Measurements from ENCODE around the gene EIF1. TPM values are rescaled to one million over a fixed set of nuclear protein-coding genes. Genes with fewer than 3 reads are reported as not detected.
"Not testable (repeated sequence)": the region's sequence is repeated elsewhere in the genome, so short reads cannot be mapped to it uniquely, and the experiment has no call there.

Gene EIF1
- total RNA-seq, 1 donor from 2014 or later, result 785 TPM

DNA sequence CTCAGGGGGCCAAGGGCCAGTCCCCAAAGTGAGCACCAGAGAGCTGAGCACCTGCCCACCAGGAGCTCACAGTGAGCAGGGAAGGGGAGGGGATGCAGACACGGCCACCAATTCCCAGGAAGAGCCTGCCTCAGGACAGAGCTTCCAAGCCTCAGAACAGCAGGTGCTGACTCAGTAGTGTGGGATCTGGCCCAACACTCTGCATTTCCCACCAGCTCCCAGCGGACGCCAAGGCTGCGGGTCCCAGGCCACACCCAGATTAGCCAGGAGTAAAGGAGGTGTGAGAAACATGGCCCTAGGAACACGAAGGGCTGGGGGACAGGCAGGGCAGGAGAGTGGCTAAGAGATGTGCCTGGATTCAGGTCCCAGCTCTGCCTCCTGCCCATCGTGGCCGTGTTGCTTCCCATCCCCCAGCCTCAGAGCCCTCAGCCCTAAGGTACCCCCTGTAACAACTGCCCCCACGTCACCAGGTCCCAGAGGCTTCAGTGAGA lies 28.4 kb upstream of the EIF1 start:
- no peak overlapping the region for H3K27ac Mint-ChIP-seq
- no peaks in the 10 kb centered on the region for H3K36me3 Mint-ChIP-seq (ENCODE audit: low read depth)
- intact Hi-C loops (cut with micrococcal nuclease), result loop anchor here (5.0 kb wide), 2 partner anchors 173 to 858 kb away; partner anchors contain the start of gene KRT36
- peaks cover 7% of the 10 kb centered on the region for H3K27me3 Mint-ChIP-seq (ENCODE audit: low read depth)
- H3K4me1 Mint-ChIP-seq (ENCODE audit: low read depth), result peaks cover 8% of the 10 kb centered on the region
- no peak for DNase-seq (ENCODE audit: low spot score)
- H3K9me3 Mint-ChIP-seq, result no peaks in the 10 kb centered on the region
- no peak overlapping the region for H3K4me3 Mint-ChIP-seq (ENCODE audit: low read depth)

DNA sequence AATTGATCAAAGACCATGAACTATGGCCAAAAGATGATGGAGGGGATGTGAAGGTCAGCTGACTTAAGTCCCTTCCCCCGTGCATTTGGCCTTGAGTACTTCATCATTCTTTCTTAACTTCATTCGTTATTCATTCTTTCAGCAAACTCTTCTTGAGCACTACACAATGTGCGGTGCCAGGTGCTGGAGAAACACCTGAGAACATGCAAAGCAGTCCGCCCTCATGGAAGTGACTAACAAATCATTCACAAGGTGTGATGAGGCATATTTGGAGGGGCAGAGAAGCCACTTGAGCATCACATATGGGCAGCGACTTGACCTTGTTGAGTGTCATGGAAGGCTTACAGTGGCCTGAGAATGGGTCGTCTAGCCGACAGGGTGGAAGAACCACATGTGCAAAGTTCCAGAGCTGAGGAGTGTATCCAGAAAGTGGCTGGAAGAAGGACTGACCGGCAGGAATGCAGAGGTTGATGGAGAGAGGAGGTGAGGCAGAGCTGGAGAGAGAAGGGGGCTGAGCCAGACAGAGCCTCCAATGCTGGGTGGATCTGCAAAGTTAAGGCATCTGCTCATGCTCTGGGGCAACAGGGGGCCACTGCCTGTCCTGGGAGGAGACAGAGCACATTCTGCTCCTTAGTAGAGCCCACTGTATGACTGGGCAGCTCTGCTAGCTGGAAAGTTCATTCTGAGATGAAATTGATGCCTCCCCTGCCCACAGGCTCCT lies 25.1 kb upstream of the EIF1 start:
- no peak for DNase-seq (ENCODE audit: low spot score)
- Mint-ChIP-seq H3K36me3 (ENCODE audit: low read depth) (no peaks in the 10 kb centered on the region), H3K4me1 (ENCODE audit: low read depth) (peaks cover 30% of the 10 kb centered on the region), H3K27ac (peak overlapping the region; percentile 44), H3K27me3 (ENCODE audit: low read depth) (peaks cover 7% of the 10 kb centered on the region), H3K9me3 (no peaks in the 10 kb centered on the region), H3K4me3 (ENCODE audit: low read depth) (no peak overlapping the region)
- intact Hi-C loops (cut with micrococcal nuclease), result loop anchor here (2.0 to 5.0 kb wide), 3 partner anchors 115 to 861 kb away; partner anchors contain the start of gene KRT36

DNA sequence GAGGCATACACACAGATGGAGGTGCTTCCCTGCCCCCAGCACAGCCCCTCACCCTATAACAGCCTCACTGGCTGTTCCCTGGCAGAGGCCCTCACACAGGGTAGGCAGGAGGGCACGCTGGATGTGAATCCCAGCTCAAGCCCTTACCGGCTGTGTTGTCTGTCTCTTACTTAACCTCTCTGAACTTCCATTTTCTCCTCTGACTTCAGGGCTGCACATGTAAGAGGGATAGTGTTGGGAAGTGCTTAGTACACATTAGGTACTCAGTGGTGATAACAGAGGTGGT lies 24.6 kb upstream of the EIF1 start:
- peaks cover 33% of the 10 kb centered on the region for H3K4me1 Mint-ChIP-seq (ENCODE audit: low read depth)
- intact Hi-C loops (cut with micrococcal nuclease), result loop anchor here (5.0 kb wide), 2 partner anchors 177 to 862 kb away; partner anchors contain the start of gene KRT36
- no peak overlapping the region for H3K27ac Mint-ChIP-seq
- H3K27me3 Mint-ChIP-seq (ENCODE audit: low read depth), result peaks cover 7% of the 10 kb centered on the region
- no peak for DNase-seq (ENCODE audit: low spot score)
- no peak overlapping the region for H3K4me3 Mint-ChIP-seq (ENCODE audit: low read depth)
- no peaks in the 10 kb centered on the region for H3K36me3 Mint-ChIP-seq (ENCODE audit: low read depth)
- no peaks in the 10 kb centered on the region for H3K9me3 Mint-ChIP-seq

DNA sequence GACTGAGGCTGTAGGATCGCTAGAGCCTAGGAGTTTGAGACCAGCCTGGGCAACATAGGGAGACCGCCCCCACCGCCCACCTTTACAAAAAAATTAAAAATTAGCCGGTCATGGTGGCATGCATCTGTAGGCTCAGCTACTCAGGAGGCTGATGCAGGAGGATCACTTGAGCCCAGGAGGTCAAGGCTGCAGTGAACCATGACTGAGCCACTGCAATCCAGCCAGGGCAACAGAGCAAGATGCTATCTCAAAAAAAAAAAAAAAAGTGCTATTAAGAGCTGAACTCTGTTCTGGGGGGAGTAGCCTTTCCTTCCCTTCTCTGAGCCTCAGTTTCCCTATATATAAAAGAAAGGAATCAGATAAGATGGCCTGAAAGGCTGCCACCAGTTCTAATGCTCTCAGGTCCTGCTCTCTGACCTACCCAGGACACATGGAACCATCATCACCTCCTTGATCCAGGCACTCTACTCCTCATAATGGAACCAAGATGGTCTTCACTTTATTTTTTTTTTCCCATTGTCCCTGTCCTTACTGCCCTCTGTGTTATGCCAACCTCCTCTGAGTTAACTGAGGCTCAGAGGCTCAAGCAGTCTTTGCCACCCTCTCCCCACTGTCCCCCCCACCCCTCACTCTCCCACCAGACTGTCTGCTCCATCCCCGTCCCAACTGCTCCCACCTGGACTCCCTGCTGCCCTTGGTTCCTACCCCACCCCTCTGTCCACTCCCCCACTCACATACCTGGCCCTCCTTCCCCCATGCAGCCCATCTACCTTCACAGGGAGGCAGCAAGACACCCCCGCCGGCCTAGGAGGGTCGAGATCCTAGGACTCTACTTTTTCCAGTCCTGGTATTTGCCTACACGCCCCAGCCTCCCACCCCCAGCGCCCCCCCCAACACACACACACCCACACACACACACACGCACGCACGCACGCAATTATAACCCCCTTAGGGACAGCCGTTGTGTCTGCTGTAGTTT lies 23.8 kb upstream of the EIF1 start:
- H3K4me1 Mint-ChIP-seq (ENCODE audit: low read depth), result peaks cover 40% of the 10 kb centered on the region
- intact Hi-C loops (cut with micrococcal nuclease), result loop anchor here (5.0 kb wide), 3 partner anchors 178 to 863 kb away; partner anchors contain the start of gene KRT36
- H3K36me3 Mint-ChIP-seq (ENCODE audit: low read depth), result no peaks in the 10 kb centered on the region
- peaks cover 7% of the 10 kb centered on the region for H3K27me3 Mint-ChIP-seq (ENCODE audit: low read depth)
- peak overlapping the region; percentile 80 for H3K27ac Mint-ChIP-seq
- H3K9me3 Mint-ChIP-seq, result no peaks in the 10 kb centered on the region
- DNase-seq (ENCODE audit: low spot score), result no peak
- H3K4me3 Mint-ChIP-seq (ENCODE audit: low read depth), result peak overlapping the region; percentile 78

DNA sequence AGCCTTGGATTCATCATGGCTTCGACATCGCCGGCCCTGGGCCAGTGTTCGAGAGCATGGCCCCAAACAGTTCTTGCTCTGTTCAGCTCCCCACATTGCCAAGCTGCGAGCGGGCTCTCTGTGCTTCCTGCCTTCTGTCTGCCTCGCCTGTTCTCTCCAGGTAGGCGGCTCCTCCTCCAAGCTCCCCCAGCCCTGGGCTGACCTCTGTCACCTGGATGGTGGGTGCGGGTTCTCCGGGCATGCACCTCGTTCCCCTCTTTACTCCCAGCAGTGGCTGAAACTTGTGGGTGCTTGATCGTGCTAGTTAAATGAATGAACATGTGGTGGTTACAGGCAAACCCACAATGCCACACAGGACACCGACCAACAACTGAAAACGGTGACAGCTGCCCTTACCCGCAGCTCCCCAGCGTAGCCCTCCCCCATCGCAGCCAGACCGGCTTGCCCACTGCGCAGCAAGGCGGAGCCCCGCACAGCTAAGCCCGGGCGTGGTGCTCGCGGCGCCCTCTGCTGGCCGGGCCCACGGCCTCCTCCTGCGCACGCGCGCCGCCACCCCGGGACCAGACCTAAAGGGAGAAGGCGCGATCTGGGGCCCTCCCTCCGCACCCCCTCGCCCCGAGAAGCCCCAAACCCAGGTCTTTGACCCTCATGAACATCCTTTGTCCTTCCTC lies 23.0 kb upstream of the EIF1 start:
- intact Hi-C loops (cut with micrococcal nuclease), result loop anchor here (1.0 to 5.0 kb wide), 4 partner anchors 23 to 848 kb away; partner anchors contain the start of gene EIF1
- DNase-seq (ENCODE audit: low spot score), result peak; percentile 87
- peak overlapping the region; percentile 97 for H3K27ac Mint-ChIP-seq
- peak overlapping the region; percentile 78 for H3K4me3 Mint-ChIP-seq (ENCODE audit: low read depth)
- no peaks in the 10 kb centered on the region for H3K36me3 Mint-ChIP-seq (ENCODE audit: low read depth)
- H3K9me3 Mint-ChIP-seq, result no peaks in the 10 kb centered on the region
- H3K27me3 Mint-ChIP-seq (ENCODE audit: low read depth), result peaks cover 7% of the 10 kb centered on the region
- H3K4me1 Mint-ChIP-seq (ENCODE audit: low read depth), result peaks cover 46% of the 10 kb centered on the region

DNA sequence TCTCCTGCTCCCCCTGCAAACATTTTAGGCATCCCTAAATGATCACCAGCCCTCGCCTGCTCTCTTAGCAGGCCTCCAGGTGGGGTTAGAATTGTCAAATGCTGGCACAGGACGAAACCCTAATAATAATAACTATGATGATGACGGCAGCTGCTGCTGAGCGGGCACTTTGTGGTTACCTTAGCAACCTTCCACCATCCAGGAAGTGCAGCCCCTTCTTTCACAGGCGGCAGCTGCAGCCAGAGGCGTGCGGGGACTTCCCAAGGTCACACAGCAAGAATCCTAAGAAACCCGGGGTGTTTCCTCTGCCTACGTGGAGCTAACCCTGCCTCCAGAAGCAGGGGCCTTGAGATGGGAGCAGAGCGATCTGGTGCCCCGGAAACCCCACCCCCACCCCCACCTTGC lies 22.4 kb upstream of the EIF1 start:
- Mint-ChIP-seq H3K4me1 (ENCODE audit: low read depth) (peaks cover 48% of the 10 kb centered on the region), H3K9me3 (no peaks in the 10 kb centered on the region), H3K36me3 (ENCODE audit: low read depth) (no peaks in the 10 kb centered on the region), H3K27me3 (ENCODE audit: low read depth) (peaks cover 7% of the 10 kb centered on the region), H3K4me3 (ENCODE audit: low read depth) (peak overlapping the region; percentile 78), H3K27ac (peak overlapping the region; percentile 97)
- peak; percentile 53 for DNase-seq (ENCODE audit: low spot score)
- intact Hi-C loops (cut with micrococcal nuclease), result loop anchor here (1.0 to 5.0 kb wide), 4 partner anchors 22 to 849 kb away; partner anchors contain the start of gene EIF1

DNA sequence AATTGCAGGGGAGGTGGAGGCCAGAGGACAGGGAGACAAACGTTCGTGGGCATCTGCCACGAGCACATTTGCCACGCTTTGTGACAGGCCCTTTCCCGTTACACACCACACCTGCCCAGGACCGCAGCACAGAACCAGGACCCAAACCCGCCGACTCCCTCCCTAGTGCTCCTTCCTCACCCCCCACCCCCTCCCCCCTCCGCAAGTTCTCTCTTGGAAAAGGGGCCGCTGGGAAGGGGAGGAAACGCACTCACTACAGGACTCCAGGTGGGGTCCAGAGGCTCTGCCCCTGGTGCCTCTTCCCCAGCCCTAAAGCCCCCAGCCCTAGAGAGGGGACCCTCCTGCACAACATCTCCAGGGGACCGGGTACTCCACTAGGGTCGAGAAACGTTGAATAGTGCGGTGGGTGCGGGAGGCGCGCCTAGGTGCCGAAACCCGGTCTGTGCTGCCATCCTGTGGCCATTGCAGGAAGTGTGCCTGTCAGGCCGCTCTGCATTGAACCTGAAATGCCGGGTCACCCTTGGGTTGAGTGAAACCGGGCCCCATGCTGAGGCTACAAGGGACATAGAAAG lies 21.9 kb upstream of the EIF1 start:
- H3K9me3 Mint-ChIP-seq, result no peaks in the 10 kb centered on the region
- no peaks in the 10 kb centered on the region for H3K36me3 Mint-ChIP-seq (ENCODE audit: low read depth)
- peak overlapping the region; percentile 97 for H3K27ac Mint-ChIP-seq
- peak overlapping the region; percentile 78 for H3K4me3 Mint-ChIP-seq (ENCODE audit: low read depth)
- peaks cover 50% of the 10 kb centered on the region for H3K4me1 Mint-ChIP-seq (ENCODE audit: low read depth)
- peak; percentile 78 for DNase-seq (ENCODE audit: low spot score)
- intact Hi-C loops (cut with micrococcal nuclease), result loop anchor here (1.0 to 5.0 kb wide), 5 partner anchors 13 to 849 kb away; partner anchors contain the start of gene EIF1
- peaks cover 7% of the 10 kb centered on the region for H3K27me3 Mint-ChIP-seq (ENCODE audit: low read depth)

DNA sequence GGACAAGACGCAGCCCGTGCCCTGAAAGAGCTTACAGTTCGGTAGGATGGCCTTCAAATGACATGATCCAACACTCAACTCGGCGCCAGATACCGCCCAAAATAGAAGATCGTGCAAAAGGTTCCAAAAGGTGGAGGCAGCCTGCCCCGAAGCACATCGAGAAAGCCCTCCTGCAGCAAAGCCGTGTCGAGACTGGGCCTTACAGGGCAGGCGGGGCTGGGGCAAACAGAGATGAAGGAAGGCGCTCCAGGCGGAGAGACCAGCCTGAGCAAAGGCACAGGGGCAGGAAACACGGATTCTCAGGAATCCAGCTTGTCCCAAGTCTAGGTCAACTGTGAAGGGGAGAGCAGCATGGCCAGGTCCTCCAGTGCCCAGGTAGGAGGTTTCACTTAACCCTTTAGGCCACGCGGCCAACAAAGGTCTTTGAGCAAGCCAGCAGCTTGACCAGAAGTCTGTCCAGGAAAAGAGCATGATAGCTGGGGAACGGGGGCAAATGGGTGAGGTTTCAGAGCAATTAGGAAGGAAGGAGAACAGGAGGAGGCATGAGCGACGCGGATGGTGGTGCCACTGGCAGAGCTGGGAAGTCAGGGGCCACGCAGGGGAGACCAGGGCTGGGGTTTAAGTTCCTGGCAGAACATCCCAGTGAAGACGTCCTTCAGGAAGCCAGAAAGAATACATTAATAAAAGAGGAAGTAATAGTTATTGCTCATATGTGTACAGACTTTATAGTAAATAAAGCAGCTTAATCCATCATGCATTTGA lies 21.2 kb upstream of the EIF1 start:
- Mint-ChIP-seq H3K27ac (peak overlapping the region; percentile 97), H3K9me3 (no peaks in the 10 kb centered on the region), H3K4me3 (ENCODE audit: low read depth) (peak overlapping the region; percentile 78), H3K36me3 (ENCODE audit: low read depth) (no peaks in the 10 kb centered on the region), H3K27me3 (ENCODE audit: low read depth) (peaks cover 7% of the 10 kb centered on the region), H3K4me1 (ENCODE audit: low read depth) (peaks cover 52% of the 10 kb centered on the region)
- no peak for DNase-seq (ENCODE audit: low spot score)
- intact Hi-C loops (cut with micrococcal nuclease), result loop anchor here (1.0 to 5.0 kb wide), 4 partner anchors 12 to 850 kb away; no protein-coding TSS in a partner anchor

DNA sequence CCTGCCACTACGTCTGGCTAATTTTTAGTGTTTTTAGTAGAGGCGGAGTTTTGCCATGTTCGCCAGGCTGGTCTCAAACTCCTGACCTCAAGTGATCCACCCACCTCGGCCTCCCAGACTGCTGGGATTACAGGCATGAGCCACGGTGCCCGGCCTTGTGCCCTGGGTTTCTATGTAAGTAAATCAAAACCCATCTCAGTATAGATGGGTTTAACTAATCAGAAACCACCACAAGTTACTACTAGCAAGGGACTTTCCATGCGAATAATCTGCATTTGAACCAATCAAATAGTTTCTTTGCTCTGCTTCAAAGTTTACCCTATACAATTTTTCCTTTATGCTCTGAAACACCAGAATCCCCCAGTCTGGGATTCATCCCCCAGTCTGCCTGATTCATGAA lies 16.5 kb upstream of the EIF1 start:
- H3K4me1 Mint-ChIP-seq (ENCODE audit: low read depth), result peaks cover 49% of the 10 kb centered on the region
- intact Hi-C loops (cut with micrococcal nuclease), result no loop called here
- H3K9me3 Mint-ChIP-seq, result no peaks in the 10 kb centered on the region
- DNase-seq (ENCODE audit: low spot score), result no peak
- no peak overlapping the region for H3K4me3 Mint-ChIP-seq (ENCODE audit: low read depth)
- H3K27ac Mint-ChIP-seq, result peak overlapping the region; percentile 50
- peaks cover 3% of the 10 kb centered on the region for H3K36me3 Mint-ChIP-seq (ENCODE audit: low read depth)
- no peaks in the 10 kb centered on the region for H3K27me3 Mint-ChIP-seq (ENCODE audit: low read depth)

DNA sequence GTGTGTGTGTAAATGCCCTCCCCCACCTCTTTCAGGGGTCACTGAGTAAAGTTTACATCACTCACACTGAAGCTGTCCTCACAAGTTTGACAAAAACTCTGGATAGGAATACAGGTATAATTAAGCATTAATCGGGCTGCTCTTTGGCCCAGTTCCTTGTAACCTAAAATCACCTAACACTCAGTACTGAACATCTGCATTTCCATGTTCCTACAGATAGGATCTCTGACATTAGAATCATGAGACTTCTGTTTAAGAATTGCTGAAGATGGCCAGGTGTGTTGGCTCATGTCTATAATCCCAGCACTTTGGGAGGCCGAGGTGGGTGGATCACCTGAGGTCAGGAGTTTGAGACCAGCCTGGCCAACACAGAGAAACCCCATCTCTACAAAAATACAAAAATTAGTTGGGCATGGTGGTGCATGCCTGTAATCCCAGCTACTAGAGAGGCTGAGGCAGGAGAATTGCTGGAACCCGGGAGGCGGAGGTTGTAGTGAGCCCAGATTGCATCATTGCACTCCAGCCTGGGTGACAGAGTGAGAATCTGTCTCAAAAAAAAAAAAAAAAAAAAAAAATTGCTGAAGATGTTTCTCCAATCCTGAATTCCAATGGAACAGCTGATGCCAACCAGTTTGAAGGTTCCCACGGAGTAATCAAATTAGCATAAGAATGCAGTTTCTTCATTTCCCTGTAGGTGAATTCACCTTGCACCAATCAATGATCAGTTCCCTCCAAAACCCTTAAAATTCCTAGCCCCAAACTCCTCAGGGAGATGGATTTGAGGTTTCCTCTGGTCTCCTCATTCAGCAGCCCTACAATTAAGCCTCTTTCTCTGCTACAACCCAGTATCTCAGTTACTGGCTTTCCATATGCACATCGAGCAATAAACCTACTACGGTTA lies 13.3 kb upstream of the EIF1 start:
- H3K27me3 Mint-ChIP-seq (ENCODE audit: low read depth); intact Hi-C loops (cut with micrococcal nuclease); H3K4me3 Mint-ChIP-seq (ENCODE audit: low read depth); H3K36me3 Mint-ChIP-seq (ENCODE audit: low read depth); H3K27ac Mint-ChIP-seq; DNase-seq (ENCODE audit: low spot score); H3K9me3 Mint-ChIP-seq: not testable (repeated sequence)
- H3K4me1 Mint-ChIP-seq (ENCODE audit: low read depth), result peaks cover 53% of the 10 kb centered on the region

DNA sequence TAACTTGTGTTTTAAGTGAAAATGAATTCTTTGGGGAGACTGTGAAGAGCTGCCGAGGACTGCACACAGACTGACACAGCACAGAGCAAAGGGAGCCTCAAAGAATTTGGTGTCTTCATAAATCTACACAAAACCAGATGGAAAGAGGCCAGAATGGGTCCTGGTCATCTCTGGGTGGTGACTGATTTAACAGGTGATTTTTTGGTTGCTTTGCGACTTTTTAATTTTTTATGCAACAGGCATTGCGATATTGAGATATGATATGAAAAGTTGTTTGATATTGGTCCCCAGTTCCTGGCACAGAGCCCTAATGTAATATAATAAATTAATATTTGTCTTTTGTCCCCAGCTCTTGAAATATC lies 12.6 kb upstream of the EIF1 start:
- peaks cover 52% of the 10 kb centered on the region for H3K4me1 Mint-ChIP-seq (ENCODE audit: low read depth)
- H3K27me3 Mint-ChIP-seq (ENCODE audit: low read depth), result no peaks in the 10 kb centered on the region
- H3K27ac Mint-ChIP-seq, result no peak overlapping the region
- no peaks in the 10 kb centered on the region for H3K9me3 Mint-ChIP-seq
- intact Hi-C loops (cut with micrococcal nuclease), result no loop called here
- no peak overlapping the region for H3K4me3 Mint-ChIP-seq (ENCODE audit: low read depth)
- H3K36me3 Mint-ChIP-seq (ENCODE audit: low read depth), result peaks cover 3% of the 10 kb centered on the region
- no peak for DNase-seq (ENCODE audit: low spot score)

Measured in activated T-helper 2 cell treated with anti-CD3 and anti-CD28 coated beads, Interferon-gamma antibody, Interleukin-2, Interleukin-4, amounts not matched to agents 10 μg/mL and 5 μg/mL and 100 μg/mL, durations not matched to agents 14 hours and 24 hours and 36 hours (primary cell).